Jurkat, Clone E6-1 (cell line): Measurements from ENCODE around the gene SSR3.
"Not testable (repeated sequence)": the region's sequence is repeated elsewhere in the genome, so short reads cannot be mapped to it uniquely, and the experiment has no call there.

Experiments
- DNase-seq: peaks from one replicate; pipeline ENCODE4 v3.0.0-alpha.2; 2011; ENCODE audit warnings: low read depth, low spot score
- H3K4me3 ChIP-seq: 2 replicates; pipeline ENCODE4 v1.5.1; 2011; ENCODE audit warnings: mild to moderate bottlenecking, low read length, control low read depth, moderate library complexity

The SSR3 gene

DNA sequence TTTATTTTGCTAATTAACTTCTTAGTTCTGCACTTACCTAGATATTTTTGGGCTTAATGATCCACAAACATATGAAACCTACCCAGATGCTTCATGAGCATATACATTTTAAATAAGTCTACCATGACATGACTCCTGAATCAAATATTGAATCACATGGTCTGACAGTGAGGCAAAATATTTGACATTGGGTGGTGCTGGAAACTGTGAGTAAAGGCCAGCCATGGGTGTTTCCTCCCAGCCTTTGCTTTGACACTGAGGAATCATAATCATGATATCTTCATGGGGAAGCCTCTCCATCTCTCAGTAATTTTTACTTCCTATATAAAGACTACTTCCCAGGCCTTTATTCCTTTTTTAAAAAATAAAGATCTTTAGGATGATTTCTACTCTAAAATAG is 22.8 kb upstream of the SSR3 start:
- no peak for DNase-seq
- H3K4me3 ChIP-seq, result no peak overlapping the region

DNA sequence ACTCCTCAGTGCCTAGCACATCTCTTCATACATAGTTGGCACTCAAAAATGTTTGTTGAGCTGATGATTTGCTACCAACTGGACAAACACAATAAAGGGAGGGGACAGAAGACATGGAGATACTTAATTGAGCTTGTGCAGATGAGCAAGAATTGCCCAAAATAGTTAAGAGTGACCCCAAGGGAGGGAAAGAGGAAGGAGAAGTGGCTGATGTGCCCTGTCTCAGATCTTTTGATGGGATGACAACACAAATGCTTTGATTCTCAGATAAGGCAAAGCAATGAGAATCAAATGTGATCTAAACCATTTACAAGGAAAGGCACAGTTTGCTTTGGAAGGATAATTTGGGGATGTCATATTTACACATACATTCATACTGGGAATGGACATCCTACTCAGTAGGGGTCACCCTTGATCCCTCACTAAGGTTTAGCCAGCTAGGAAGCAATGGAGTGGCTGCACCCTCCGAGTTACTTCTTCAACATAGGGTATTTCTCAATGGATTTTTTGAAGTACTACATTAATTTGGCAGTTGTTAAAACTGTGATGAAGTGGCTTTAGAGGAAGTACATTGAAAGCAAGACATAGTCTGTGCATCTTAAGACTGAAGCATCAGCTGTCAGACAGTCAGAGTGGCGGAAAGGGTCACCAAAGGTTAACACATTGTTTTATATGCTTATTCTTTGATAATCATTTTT is 21.9 kb upstream of the SSR3 start:
- no peak overlapping the region for H3K4me3 ChIP-seq
- DNase-seq, result no peak

DNA sequence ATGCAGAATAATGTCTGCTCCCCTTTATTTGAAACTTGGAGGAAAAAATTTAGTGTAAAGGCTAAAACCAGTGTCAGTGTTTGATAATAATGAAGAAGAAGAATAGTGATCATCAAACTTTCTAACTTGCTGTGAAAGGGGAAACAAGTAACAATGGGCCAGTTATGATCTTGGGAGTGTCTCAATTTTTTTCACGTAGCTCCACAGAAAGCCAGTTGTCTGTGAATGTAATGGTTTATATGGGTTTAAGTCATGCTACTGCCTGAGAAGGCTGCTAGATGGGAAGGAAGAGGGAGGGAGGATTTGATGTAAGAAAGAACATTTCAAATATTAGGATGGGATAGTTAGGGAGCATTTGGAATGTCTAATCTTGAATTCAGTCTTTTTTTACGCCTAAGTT is 21.1 kb upstream of the SSR3 start:
- DNase-seq, result no peak
- no peak overlapping the region for H3K4me3 ChIP-seq

DNA sequence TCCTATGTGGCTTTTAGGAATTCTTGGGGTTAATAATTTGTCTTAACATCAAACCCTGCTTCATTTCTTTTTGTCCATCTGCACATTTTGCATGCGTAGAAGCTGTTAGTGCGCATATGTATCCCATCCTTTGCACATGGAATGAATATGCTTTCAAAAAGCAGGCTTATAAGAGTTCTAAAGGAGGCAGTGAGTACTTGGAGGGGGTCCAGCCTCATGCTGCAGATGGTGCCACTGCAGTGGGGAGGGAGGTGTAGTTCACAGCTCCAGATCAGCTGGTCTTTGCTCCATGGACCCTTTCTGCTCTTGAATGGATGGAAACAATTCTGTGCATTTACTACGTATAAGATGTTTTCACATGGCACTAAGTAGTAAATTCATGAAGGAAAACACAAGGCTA is 20.7 kb upstream of the SSR3 start:
- no peak overlapping the region for H3K4me3 ChIP-seq
- DNase-seq, result no peak

DNA sequence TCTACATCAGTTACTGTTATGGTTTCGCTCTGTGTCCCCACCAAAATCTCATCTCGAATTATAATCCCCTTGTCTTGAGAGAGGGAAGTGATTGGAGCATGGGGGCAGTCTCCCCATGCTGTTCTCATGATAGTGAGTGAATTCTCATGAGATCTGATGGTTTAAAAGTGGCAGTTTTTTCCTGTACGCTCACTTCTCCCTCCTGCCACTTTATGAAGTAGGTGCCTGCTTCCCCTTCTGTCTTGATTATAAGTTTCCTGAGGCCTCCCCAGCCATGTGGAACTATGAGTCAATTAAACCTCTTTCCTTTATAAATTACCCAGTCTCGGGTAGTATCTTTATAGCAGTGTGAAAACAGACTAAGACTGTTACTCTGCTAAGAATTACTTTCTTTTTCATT is 15.0 kb upstream of the SSR3 start:
- H3K4me3 ChIP-seq, DNase-seq: not testable (repeated sequence)

DNA sequence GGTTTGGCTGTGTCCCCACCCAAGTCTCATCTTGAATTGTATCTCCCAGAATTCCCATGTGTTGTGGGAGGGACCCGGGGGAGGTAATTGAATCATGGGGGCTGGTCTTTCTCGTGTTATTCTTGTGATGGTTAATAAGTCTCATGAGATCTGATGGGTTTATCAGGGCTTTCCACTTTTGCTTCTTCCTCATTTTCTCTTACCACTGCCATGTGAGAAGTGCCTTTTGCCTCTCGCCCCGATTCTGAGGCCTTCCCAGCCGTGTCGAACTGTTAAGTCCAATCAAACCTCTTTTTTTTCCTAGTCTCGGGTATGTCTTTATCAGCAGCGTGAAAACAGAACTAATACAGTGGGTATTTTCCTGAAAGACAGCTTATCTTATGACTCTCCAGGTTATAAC is 14.1 kb upstream of the SSR3 start:
- not testable (repeated sequence) for H3K4me3 ChIP-seq, DNase-seq

DNA sequence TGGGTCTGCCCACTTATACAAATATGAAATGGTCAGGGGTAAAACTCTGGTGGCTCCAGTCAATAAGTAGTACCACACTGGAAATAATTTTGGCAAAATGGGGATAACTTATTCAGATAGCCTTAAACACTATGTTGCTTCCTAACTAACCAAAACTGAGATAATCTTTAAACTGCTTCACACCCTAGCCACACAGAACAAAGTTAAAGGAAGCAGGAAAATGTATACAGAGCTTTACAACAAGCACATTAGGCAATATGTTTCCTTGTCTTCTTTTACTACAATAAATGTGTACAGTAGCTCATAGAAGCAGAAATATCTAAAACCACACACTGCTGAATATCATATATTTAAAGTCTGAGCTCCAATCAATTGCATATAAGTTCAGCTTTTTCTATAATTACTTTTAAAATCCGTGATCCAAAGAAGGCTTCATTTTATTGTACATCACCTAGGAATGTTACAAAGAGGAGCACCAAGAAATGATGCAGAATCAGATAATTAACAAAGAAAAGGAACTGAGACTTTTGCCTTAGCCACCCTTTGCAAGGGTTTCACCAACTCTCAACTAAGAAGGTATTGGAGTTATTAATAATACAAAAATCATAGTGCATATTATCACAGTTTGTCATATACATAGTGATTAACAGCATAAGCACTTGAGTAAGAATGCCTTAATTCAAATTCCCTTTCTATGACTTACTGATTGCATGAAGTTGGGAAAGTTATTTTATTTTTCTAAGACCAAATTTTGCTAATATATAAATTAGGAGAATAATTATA is 9.2 kb upstream of the SSR3 start:
- H3K4me3 ChIP-seq, result no peak overlapping the region
- no peak for DNase-seq

DNA sequence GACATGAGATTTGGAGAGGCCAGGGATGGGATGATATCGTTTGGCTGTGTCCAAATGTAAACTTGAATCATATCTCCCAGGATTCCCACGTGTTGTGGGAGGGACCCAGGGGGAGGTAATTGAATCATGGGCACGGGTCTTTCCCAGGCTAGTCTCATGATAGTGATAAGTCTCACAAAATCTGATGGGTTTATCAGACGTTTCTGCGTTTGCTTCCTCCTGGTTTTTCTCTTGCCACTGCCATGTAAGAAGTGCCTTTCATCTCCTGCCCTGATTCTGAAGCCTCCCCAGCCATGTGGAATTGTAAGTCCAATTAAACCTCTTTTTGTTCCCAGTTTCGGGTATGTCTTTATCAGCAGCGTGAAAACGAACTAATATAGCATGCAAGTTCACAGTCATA is 7.6 kb upstream of the SSR3 start:
- not testable (repeated sequence) for DNase-seq, H3K4me3 ChIP-seq

DNA sequence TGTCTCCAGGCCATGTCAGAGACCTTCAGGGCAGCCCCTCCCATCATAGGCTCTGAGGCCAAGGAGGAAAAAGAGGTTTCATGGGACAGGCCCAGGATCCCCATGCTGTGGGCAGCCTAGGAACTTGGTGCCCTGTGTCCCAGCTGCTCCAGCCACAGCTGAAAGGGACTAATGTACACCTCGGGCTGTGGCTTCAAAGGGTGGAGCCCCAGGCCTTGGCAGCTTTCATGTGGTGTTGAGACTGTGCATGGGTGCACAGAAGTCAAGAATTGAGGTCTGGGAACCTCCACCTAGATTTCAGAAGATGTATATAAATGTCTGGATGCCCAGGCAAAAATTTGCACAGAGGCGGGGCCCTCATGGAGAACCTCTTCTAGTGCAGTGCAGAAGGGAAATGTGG is 6.6 kb upstream of the SSR3 start:
- DNase-seq, result no peak
- H3K4me3 ChIP-seq, result no peak overlapping the region

DNA sequence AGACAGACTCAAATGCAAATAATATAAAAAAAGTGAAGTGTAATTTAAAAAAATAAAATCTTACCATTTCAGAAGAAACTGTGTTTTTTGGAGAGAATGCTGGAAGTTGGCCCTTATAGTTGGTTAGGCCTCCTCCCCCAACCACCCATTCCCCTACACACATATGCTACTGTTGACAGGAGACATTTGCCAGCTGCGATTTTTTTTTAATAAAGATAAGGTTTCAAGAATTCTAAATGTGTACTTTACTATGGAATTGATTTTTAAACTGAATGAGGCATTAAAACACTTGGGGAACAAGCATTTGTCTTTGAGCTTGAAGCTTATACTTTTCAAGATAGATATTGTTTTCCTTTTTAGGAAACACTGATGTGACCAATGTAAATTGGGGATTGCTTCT is 4.4 kb upstream of the SSR3 start:
- DNase-seq, result no peak
- no peak overlapping the region for H3K4me3 ChIP-seq

DNA sequence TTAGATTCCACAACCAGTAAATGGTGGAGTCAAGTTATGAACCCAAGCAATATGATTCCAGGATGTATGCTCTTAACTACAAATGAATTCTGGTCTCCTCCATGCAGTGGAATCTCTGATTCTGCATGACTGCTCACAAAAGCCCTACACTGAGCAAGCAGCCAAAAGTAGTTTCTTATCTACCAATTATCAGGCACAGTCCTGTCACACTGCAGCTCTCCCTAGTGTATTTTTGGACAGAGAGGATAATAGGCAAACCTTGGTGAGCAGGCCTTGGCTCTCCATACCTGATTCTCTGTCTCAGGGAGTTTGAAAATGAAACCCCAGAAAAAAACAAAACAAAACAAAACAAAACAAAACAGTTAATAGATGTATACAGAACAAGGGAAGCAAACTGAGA is 3.5 kb upstream of the SSR3 start:
- no peak overlapping the region for H3K4me3 ChIP-seq
- DNase-seq, result no peak

DNA sequence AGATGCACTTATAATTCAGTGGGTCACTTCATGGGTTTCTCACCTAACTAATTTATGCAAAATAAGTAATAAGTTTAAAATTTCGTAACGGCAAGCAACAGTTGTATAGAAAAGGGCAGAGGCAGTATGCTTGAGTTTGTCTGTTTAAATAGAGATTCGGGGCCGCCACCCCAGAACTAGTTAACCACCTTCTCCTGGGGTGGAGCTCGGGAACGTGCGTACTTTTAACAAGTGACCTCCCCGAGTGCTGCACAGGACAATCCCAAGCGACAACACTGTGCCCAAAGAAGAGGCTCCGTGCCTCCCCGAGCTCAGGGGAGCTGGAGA is 439 bp downstream of the SSR3 start:
- no peak for DNase-seq
- H3K4me3 ChIP-seq, result peak overlapping the region; percentile 86

DNA sequence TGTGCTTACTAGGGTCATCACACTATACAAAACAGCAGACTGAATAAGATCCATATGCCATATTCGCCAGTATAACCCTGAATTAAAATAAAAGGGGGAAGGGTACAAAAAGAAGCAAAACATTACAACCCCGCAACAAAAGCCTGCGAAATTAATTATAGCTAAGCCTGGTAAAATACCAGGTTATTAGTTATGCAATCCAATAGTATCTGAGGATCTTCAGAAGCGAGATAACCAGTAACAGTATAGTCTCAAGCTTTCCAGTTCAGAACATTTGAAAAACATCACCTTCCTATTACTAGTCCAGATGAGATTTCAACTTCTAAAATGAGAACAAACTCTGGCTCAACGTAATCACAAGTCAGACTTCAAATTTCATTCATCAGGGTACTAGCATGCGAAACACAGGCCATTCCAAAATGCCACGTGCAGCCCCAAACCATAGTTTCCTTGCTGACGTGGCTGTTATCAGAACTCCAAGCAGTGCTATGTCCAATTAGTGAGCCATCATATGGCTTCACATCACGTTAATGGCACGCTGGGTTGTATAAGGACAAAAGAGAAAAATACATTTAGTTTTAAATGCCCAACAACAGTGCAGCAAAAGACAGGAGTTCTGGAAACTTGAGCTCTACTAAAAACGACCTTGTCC is 1.1 kb downstream of the SSR3 start:
- DNase-seq, result no peak
- peak overlapping the region; percentile 86 for H3K4me3 ChIP-seq

DNA sequence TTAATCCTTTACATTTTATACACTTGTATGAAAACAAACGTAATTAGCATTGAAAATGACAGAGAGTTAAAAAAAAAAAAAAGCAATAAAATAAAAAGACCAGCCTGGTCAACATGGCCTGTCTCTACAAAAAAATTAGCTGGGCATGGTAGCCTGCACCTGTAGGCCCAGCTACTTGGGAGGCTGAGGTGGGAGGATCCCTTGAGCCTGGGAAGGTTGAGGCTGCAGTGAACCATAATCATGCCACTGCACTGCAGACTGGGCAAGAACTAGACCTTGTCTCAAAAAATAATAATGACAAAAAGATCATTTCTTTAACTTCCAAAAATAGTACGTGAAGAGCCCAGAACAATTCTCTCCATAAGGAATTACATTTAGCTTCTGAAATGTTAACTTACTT is 1.9 kb downstream of the SSR3 start:
- DNase-seq, result no peak

DNA sequence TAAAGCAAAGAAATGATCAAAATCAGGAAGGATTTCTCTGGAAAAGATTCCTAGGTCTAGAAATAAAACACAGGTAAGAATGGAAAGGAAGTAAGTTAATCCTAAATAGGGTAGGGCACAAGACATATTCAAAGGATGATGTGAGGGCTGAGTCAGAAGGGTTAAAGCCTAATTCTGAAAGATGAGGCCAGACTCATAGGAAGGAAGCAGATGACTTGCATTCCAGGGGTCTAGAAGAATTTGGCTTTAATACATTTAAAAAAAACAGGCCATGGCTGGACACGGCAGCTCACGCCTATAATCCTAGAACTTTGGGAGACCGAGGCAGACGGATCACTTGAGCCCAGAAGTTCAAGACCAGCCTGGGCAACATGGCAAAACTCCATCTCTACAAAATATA is 3.2 kb downstream of the SSR3 start:
- no peak overlapping the region for H3K4me3 ChIP-seq

More for the DNA sequence above, 1.9 kb downstream of the SSR3 start:
- no peak overlapping the region for H3K4me3 ChIP-seq

DNA sequence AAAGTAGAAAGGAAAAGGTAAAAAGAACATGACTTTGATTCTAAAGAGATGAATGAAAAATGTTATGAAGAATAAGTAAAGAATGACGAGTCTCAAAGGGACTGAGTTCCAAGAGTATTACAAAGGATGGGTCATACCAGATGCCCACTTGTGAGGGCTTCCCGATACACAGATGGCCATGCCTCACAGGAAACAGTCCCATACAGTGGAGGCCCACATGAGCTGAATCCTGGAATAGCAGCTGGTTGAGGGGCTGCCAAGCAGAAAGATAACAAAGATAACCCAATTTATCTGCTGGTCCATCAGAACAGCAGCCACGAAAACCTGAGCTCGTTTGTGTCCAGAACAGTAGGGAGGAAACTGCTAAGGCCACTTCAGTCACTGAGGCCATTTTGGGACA is 3.7 kb downstream of the SSR3 start:
- DNase-seq, result no peak
- H3K4me3 ChIP-seq, result no peak overlapping the region

More for the DNA sequence above, 3.2 kb downstream of the SSR3 start:
- no peak for DNase-seq

DNA sequence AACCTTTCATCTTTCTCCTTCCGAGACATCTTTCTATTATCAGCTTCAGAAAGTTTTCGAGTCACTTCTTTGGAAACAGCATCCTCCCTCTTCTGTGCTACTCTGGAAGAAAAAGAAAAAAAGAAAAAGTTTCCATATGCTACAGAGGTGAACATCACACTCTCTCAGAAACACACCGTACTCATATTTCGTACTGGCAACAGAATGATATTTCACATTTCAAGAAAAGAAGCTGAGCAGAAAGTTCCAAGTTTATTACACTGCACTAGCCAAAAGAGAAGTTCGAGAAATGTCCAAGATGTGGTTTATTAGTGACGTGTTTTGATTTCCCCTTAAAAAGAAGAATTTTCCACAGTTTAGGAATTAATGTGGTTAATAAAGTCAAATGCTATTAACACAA is 6.0 kb downstream of the SSR3 start:
- no peak for DNase-seq
- H3K4me3 ChIP-seq, result no peak overlapping the region

DNA sequence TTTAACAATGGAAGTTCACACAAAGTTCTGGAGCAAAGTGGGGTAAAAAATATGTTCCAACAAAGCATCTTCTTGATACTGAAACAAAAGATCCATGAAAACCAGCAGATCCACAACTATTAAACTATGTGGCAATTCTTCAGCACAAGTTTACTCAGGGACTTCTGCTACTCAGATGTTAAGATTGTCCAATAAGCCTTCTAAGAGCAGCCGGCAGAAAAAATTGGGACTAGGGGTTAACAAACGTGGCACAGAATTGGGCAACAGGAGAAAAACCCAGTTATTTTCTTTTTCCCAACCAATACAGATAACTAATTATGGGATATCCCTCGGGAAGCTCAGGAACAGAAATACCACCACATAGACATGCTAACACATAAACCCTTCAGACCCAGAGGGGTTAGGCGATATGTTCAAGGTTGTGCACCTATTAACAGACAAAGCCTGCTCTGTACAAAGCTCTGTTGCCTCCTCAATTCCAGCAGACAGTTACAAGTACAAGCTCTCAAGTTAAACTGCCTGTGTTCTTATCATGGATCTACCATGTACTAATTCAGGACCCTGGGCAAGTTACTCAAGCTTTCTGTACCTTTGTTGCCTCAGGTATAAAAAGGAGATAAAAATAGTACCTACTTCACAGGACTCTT is 6.8 kb downstream of the SSR3 start:
- DNase-seq, result no peak
- no peak overlapping the region for H3K4me3 ChIP-seq

DNA sequence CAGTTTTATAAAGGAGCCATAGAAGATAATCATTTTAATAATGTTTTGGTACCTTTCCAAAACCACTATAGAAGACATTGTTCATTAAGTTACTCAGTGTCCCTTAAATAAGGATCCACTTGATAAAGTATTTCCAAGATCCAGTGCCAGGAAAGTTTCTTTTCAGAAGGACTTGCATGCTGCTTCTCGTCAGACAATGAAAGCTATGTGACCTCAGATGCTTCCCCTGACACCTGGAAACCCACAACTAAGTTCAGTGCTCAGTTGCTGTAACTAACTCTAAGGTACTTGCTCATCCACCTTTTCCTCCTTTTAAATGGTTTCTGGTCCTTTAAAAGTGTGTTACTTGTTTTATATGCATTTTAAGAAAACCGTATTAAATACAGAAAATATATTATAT is 7.3 kb downstream of the SSR3 start:
- no peak overlapping the region for H3K4me3 ChIP-seq
- DNase-seq, result no peak

DNA sequence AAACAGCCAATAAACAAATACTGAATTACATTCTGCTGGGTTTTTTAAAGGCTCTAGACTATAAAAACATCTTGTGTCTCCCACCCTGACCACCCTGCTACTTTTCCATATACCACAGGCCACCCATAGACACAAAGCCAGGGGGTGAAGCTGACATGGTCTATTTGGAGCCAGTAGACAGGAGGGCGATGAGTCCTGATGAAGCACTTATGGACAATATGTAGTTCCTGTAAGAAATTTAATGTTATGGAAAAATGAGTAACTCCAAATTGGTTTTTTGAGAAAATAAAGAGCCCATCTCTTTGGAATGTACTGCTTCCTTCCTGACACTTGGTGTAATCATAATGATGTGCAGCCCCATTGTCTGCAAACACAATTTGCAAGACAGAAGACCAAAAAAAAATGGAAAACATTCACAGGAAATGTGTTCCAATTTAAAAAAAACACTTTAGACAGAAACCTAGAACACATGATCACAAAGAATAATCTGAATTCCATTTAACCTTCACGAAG is 11.8 kb downstream of the SSR3 start:
- H3K4me3 ChIP-seq, result no peak overlapping the region
- no peak for DNase-seq
